Measurements from ENCODE around the gene HORMAD2.

HORMAD2 gene

DNA sequence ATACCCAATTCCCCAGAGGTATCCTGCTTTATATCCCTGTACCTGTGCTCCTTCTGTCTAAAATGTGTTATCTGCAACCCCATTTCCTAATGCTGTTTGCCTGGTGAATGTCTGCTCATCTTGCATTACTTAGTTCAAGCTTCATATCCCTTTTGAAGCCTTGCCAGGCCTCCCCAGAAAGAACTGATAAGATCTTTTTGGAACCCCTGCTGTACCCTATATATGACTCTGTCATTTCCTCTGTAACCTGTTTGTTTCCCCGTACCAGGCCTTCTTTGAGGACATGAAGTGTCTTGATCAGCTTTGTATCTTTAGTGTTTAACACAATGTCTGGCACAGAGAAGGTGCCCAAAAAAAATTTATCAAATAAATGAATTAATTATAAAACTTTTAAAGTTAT is 88.7 kb downstream of the HORMAD2 start:
- Histone ChIP-seq H3K27ac (ENCODE audit: extremely low read depth, low read depth, low read length) (no peak overlapping the region), H3K4me3 (ENCODE audit: low read depth, low read length) (no peak overlapping the region), H3K4me1 (ENCODE audit: control insufficient read depth, insufficient read depth, low read length) (no peaks in the 10 kb centered on the region), H3K36me3 (ENCODE audit: control insufficient read depth in 2 of 2, insufficient read depth in 1 of 2, low read length in 2 of 2) (no peaks in the 10 kb centered on the region), H3K9me3 (ENCODE audit: control insufficient read depth, insufficient read depth, low read depth, low read length) (no peaks in the 10 kb centered on the region)
- ChIA-PET POLR2A (no interaction called here), CTCF (no interaction called here)
- no peak for TF ChIP-seq GLIS2 (tag by site-specific recombination; IDR thresholded peaks at IDR 0.05)
- TF ChIP-seq, protein P1, sequence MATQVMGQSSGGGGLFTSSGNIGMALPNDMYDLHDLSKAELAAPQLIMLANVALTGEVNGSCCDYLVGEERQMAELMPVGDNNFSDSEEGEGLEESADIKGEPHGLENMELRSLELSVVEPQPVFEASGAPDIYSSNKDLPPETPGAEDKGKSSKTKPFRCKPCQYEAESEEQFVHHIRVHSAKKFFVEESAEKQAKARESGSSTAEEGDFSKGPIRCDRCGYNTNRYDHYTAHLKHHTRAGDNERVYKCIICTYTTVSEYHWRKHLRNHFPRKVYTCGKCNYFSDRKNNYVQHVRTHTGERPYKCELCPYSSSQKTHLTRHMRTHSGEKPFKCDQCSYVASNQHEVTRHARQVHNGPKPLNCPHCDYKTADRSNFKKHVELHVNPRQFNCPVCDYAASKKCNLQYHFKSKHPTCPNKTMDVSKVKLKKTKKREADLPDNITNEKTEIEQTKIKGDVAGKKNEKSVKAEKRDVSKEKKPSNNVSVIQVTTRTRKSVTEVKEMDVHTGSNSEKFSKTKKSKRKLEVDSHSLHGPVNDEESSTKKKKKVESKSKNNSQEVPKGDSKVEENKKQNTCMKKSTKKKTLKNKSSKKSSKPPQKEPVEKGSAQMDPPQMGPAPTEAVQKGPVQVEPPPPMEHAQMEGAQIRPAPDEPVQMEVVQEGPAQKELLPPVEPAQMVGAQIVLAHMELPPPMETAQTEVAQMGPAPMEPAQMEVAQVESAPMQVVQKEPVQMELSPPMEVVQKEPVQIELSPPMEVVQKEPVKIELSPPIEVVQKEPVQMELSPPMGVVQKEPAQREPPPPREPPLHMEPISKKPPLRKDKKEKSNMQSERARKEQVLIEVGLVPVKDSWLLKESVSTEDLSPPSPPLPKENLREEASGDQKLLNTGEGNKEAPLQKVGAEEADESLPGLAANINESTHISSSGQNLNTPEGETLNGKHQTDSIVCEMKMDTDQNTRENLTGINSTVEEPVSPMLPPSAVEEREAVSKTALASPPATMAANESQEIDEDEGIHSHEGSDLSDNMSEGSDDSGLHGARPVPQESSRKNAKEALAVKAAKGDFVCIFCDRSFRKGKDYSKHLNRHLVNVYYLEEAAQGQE (tag by site-specific recombination; IDR thresholded peaks at IDR 0.05), result no peak
- TF ChIP-seq ZNF830 (tag by site-specific recombination; IDR thresholded peaks at IDR 0.05; ENCODE audit: low read depth), result no peak
- TF ChIP-seq ZNF266 (tag by site-specific recombination; IDR thresholded peaks at IDR 0.05; ENCODE audit: low read depth), result no peak

DNA sequence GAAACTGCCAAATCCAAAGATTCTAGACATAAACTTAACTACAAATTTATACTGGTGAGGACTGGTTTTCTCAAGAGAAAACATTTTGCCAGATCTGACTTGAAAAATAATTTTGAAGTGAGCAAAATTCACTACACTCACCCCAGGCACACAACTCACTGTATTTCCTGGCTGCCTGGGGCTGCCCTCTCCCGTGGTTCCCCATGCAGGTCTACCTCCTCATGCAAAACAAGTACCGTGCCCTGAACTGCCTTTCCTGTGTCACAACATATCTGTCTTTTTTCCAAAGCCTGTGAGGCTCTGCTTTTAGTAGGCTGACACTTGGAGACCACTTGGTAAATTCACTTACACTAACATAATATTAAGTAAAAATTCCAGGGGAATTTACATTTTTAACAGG is 89.9 kb downstream of the HORMAD2 start:
- ChIA-PET CTCF (no interaction called here), POLR2A (interaction anchor here (0.5 kb wide), 1 partner anchor 16 kb away, joined by 3 read pairs; no protein-coding TSS in a partner anchor)
- Histone ChIP-seq H3K4me3 (ENCODE audit: low read depth, low read length) (no peak overlapping the region), H3K27ac (ENCODE audit: extremely low read depth, low read depth, low read length) (no peak overlapping the region), H3K36me3 (ENCODE audit: control insufficient read depth in 2 of 2, insufficient read depth in 1 of 2, low read length in 2 of 2) (no peaks in the 10 kb centered on the region), H3K4me1 (ENCODE audit: control insufficient read depth, insufficient read depth, low read length) (no peaks in the 10 kb centered on the region), H3K9me3 (ENCODE audit: control insufficient read depth, insufficient read depth, low read depth, low read length) (no peaks in the 10 kb centered on the region)
- no peak for TF ChIP-seq ZNF660 (tag by site-specific recombination; IDR thresholded peaks at IDR 0.05)

DNA sequence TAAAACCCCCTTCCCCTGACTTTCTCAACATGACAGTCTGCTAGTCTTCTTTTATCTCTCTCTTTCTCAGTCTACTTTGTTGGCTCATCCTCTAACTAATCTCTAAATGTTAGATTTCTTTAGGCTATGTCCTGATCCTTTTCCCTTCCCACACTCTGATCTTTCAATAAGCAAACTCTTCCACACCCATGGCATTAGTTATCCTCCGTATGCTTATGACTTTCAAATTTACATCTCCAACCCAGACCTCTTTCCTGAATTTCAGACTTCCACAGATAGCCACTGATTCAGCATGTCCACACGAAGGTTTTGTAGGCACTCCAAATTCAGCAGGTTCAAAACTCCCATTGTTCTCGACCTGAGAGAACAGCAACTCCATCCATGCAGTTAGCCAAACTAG is 90.7 kb downstream of the HORMAD2 start:
- TF ChIP-seq ZNF610 (tag by site-specific recombination; IDR thresholded peaks at IDR 0.05; ENCODE audit: borderline replicate concordance) (no peak), ZNF302 (tag by site-specific recombination; IDR thresholded peaks at IDR 0.05; ENCODE audit: low read depth) (no peak), SP2 (tag by site-specific recombination; IDR thresholded peaks at IDR 0.05) (no peak), ZNF843 (tag by site-specific recombination; IDR thresholded peaks at IDR 0.05) (no peak), ZNF2 (tag by site-specific recombination; IDR thresholded peaks at IDR 0.05) (no peak), SALL2 (tag by site-specific recombination; IDR thresholded peaks at IDR 0.05; ENCODE audit: borderline replicate concordance) (no peak), ZNF626 (tag by site-specific recombination; IDR thresholded peaks at IDR 0.05) (no peak), KLF16 (tag by site-specific recombination; IDR thresholded peaks at IDR 0.05) (no peak), ZSCAN23 (tag by site-specific recombination; IDR thresholded peaks at IDR 0.05) (no peak), OSR2 (tag by site-specific recombination; IDR thresholded peaks at IDR 0.05) (no peak), ZNF433 (tag by site-specific recombination; IDR thresholded peaks at IDR 0.05; ENCODE audit: low read depth) (no peak), SP7 (tag by site-specific recombination; IDR thresholded peaks at IDR 0.05) (no peak), ZNF501 (tag by site-specific recombination; IDR thresholded peaks at IDR 0.05) (no peak), HOXD13 (CRISPR knock-in tag; IDR thresholded peaks at IDR 0.05; ENCODE audit: borderline replicate concordance) (no peak), ZNF37A (tag by site-specific recombination; IDR thresholded peaks at IDR 0.05) (no peak)
- no peak overlapping the region for H3K27ac ChIP-seq (ENCODE audit: extremely low read depth, low read depth, low read length)
- H3K4me3 ChIP-seq (ENCODE audit: low read depth, low read length), result no peak overlapping the region
- ChIA-PET POLR2A (no interaction called here), CTCF (no interaction called here)
- H3K4me1 ChIP-seq (ENCODE audit: control insufficient read depth, insufficient read depth, low read length), result no peaks in the 10 kb centered on the region
- no peaks in the 10 kb centered on the region for H3K9me3 ChIP-seq (ENCODE audit: control insufficient read depth, insufficient read depth, low read depth, low read length)
- H3K36me3 ChIP-seq (ENCODE audit: control insufficient read depth in 2 of 2, insufficient read depth in 1 of 2, low read length in 2 of 2), result no peaks in the 10 kb centered on the region
